GM12878 (cell line): ENCODE data around the gene CACNG4. TPM values are rescaled to one million over a fixed set of nuclear protein-coding genes. Genes with fewer than 3 reads are reported as not detected.

Experiments
- ATAC-seq: fragments of 200-7000 bp; cut with Tn5 transposase; 3 replicates; pipeline ENCODE4 v1.9.1; 2020; ENCODE audit warnings: mild to moderate bottlenecking, moderate library complexity
- BruUV-seq: library from RNA; stranded (reverse); fragments of 400-500 nt; replicated peaks from 2 replicates; lab custom pipeline; 2021; lab: Mats Ljungman, UMichigan
- CTCF ChIA-PET: fragments of 300-600 bp; sonication (Branson Sonifier 250); formaldehyde crosslinking; extraction: SDS; loops from one replicate; lab custom pipeline; 2021; ENCODE audit warnings: inconsistent platforms; lab: Yijun Ruan, JAX
- POLR2A ChIA-PET: fragments of 350-600 bp; formaldehyde crosslinking; extraction: SDS; loops from one replicate; lab custom pipeline; 2021; ENCODE audit warnings: inconsistent platforms; lab: Charles Lee
- RAD21 ChIA-PET: fragments of 300-600 bp; sonication (Branson Sonifier 250); formaldehyde crosslinking; loops from one replicate; lab custom pipeline; 2023; ENCODE audit warnings: antibody characterized with exemption; ENCODE audit not compliant: unreplicated experiment; lab: Charles Lee
- SMC1A ChIA-PET: fragments of 300-600 bp; sonication (Branson Sonifier 250); formaldehyde crosslinking; loops from one replicate; lab custom pipeline; 2023; ENCODE audit not compliant: unreplicated experiment, uncharacterized antibody; lab: Charles Lee
- DNase-seq: peaks from one replicate; pipeline ENCODE4 v3.0.0-alpha.2; 2011; ENCODE audit warnings: low read depth, low spot score
- FAIRE-seq: peaks from 3 replicates; lab custom pipeline; 2011; peaks lifted over from hg19 to GRCh38; lab: Jason Lieb, UNC
- H2AFZ ChIP-seq: 2 replicates; pipeline ENCODE4 v1.6.0; 2011; ENCODE audit warnings: low read depth, low read length, control low read depth; ENCODE audit not compliant: control insufficient read depth
- H3K27ac ChIP-seq: 2 replicates; pipeline ENCODE4 v1.5.1; 2011; ENCODE audit warnings: control low read depth; ENCODE audit not compliant: control insufficient read depth, insufficient read depth
- H3K27me3 ChIP-seq, 2 experiments: replicated peaks in 1 of 2; 2 replicates each; pipeline versions ENCODE4 v1.6.0 to v1.6.1; 2011; ENCODE audit warnings: low read length in 1 of 2; ENCODE audit not compliant: control insufficient read depth in 2 of 2, insufficient read depth in 2 of 2
- H3K36me3 ChIP-seq, 2 experiments: 2 replicates each; pipeline ENCODE4 v1.5.1; 2011; ENCODE audit warnings: low read length in 1 of 2; ENCODE audit not compliant: control insufficient read depth in 2 of 2, insufficient read depth in 2 of 2
- H3K4me1 ChIP-seq: 2 replicates; pipeline ENCODE4 v1.6.1; 2011; ENCODE audit warnings: mild to moderate bottlenecking, low read length, moderate library complexity, mixed read lengths; ENCODE audit not compliant: control insufficient read depth, insufficient read depth
- H3K4me2 ChIP-seq: 2 replicates; pipeline ENCODE4 v1.6.0; 2011; ENCODE audit warnings: control low read depth; ENCODE audit not compliant: control insufficient read depth, insufficient read depth
- H3K4me3 ChIP-seq: fragments of 200-600 bp; sonication (generic); 2 replicates; pipeline ENCODE4 v1.5.1; 2016
- H3K79me2 ChIP-seq: 2 replicates; pipeline ENCODE4 v1.6.0; 2011; ENCODE audit warnings: low read length; ENCODE audit not compliant: control insufficient read depth, insufficient read depth
- H3K9ac ChIP-seq: 2 replicates; pipeline ENCODE4 v1.8.0; 2011; ENCODE audit warnings: low read length, control low read depth, mixed read lengths; ENCODE audit not compliant: control insufficient read depth, insufficient read depth
- H3K9me3 ChIP-seq: replicated peaks from 3 replicates; pipeline ENCODE4 v1.5.1; 2011; ENCODE audit warnings: mild to moderate bottlenecking, low read length; ENCODE audit not compliant: control insufficient read depth, insufficient read depth
- H4K20me1 ChIP-seq: 2 replicates; pipeline ENCODE4 v1.6.0; 2011; ENCODE audit not compliant: control insufficient read depth, insufficient read depth
- CBX5 ChIP-seq: sonication (generic); IDR thresholded peaks from 2 replicates; pipeline ENCODE4 v1.6.1; 2016; ENCODE audit warnings: low read depth, moderate library complexity, mild to moderate bottlenecking, inconsistent platforms
- CREB1 ChIP-seq: IDR thresholded peaks from 2 replicates; pipeline ENCODE4 v1.6.1; 2012; ENCODE audit warnings: low read depth, mild to moderate bottlenecking, inconsistent platforms
- ELK1 ChIP-seq: IDR thresholded peaks from 2 replicates; pipeline ENCODE4 v1.6.1; 2012; ENCODE audit warnings: low read depth, low read length, improper control_type of control experiment
- GABPA ChIP-seq: IDR thresholded peaks from 2 replicates; pipeline ENCODE4 v1.6.1; 2014; ENCODE audit warnings: antibody characterized with exemption, low read depth, mild to moderate bottlenecking, inconsistent platforms
- WRNIP1 ChIP-seq: IDR thresholded peaks from 2 replicates; pipeline ENCODE4 v1.6.1; 2011; ENCODE audit warnings: low read depth, low read length, improper control_type of control experiment, borderline replicate concordance
- WGBS: methylation state at CpG from one replicate; pipeline ENCODE4 v1.1.6; 2016; ENCODE audit warnings: low lambda C conversion rate; ENCODE audit not compliant: insufficient replicate concordance, insufficient coverage; ENCODE audit errors: missing lambda C conversion rate; 5-methylcytosine and 5-hydroxymethylcytosine counted together
- in situ Hi-C: fragments of 300-500 bp; cut with MboI; formaldehyde crosslinking; loops from 9 replicates; pipeline ENCODE4 v1.14.3; 2018; ENCODE audit warnings: mixed read lengths
- intact Hi-C: fragments of 100-400 bp; cut with micrococcal nuclease; formaldehyde crosslinking; loops from one replicate; pipeline ENCODE4 v1.14.2; 2022; ENCODE audit not compliant: unreplicated experiment
- polyA plus RNA-seq, 11 experiments: library from polyadenylated mRNA; depleted of rRNA in 4 of 11; unstranded in 6 of 11; stranded (reverse) in 5 of 11; fragments of >200 nt; fragmentation: Nextera tagmentation in 4 of 11; fragmentation: Illumina TruSeq in 1 of 11; extraction: Ambion mirVana in 4 of 11; extraction: Trizol in 1 of 11; gene quantifications; 1 replicate in 1 of 11; 2 replicates in 10 of 11; pipeline versions ENCODE4 v1.2.1 to v1.2.3, GENCODE V29; 2011 to 2016; ENCODE audit warnings: inconsistent platforms in 2 of 11, missing spikeins in 2 of 11, low read depth in 1 of 11
- total RNA-seq, 4 experiments: library from RNA; depleted of rRNA in 3 of 4; stranded (reverse); fragments of >200 nt in 3 of 4; fragmentation: Illumina TruSeq in 1 of 4; extraction: Trizol in 1 of 4; gene quantifications; 2 replicates each; pipeline versions ENCODE4 v1.2.1 to v1.2.3, GENCODE V29; 2013 to 2021

CACNG4 gene
- total and polyA plus RNA-seq, 10 of the 15 experiments (the other 5 are each of a cell fraction or from before 2014, with no cell fraction given): 0.08 TPM; not detected in 8

- in situ Hi-C loops: no loop called here
Measured at GRCh38 chr17:67049025-67049739, 84.7 kb downstream of the CACNG4 start.

More at GRCh38 chr17:67049025-67049739, 84.7 kb downstream of the CACNG4 start:
- DNase-seq: no peak
- Histone ChIP-seq H3K9ac (no peak overlapping the region), H2AFZ (no peak overlapping the region), H3K27me3 (no peaks in the 10 kb centered on the region), H3K4me2 (no peak overlapping the region), H3K4me3 (no peak overlapping the region), H3K9me3 (peaks cover 3% of the 10 kb centered on the region), H3K79me2 (no peaks in the 10 kb centered on the region), H4K20me1 (no peaks in the 10 kb centered on the region), H3K27ac (no peak overlapping the region)
- SMC1A ChIA-PET: interaction anchor here (1.2 to 1.6 kb wide), 2 partner anchors 10 to 33 kb away, joined by 3 to 4 read pairs; no protein-coding TSS in a partner anchor
- intact Hi-C loops: no loop called here
- WGBS: 11% methylated on average over 5 of the region's 5 CpGs
- RAD21 ChIA-PET: interaction anchor here (1.2 kb wide), 1 partner anchor 28 kb away, joined by 3 read pairs; no protein-coding TSS in a partner anchor
- no TSS peak for BruUV-seq
- POLR2A ChIA-PET: interaction anchor here (1.7 kb wide), 1 partner anchor 14 kb away, joined by 3 read pairs; no protein-coding TSS in a partner anchor
- CTCF ChIA-PET: interaction anchor here (0.9 kb wide), 1 partner anchor 10 kb away, joined by 3 read pairs; no protein-coding TSS in a partner anchor
- no peak for TF ChIP-seq ELK1
- no peak for TF ChIP-seq WRNIP1
- TF ChIP-seq CBX5: 0 out of 2 replicates have a peak, but pooled peaks have one; percentile 42
- no peak for TF ChIP-seq GABPA
- TF ChIP-seq CREB1: no peak
- TF ChIP-seq, all 136 proteins: peak for 1
- no peaks in the 10 kb centered on the region for H3K36me3 ChIP-seq
- FAIRE-seq: no peak
- no peak for ATAC-seq
- H3K4me1 ChIP-seq: peaks cover 7% of the 10 kb centered on the region
